Endothelial cell of umbilical vein (primary cell): ENCODE data around the gene GLRX. TPM values are rescaled to one million over a fixed set of nuclear protein-coding genes. Genes with fewer than 3 reads are reported as not detected.

Source experiments
- BruUV-seq: library from RNA; stranded (reverse); fragments of 400-500 nt; replicated peaks from 2 replicates; lab custom pipeline; 2021; lab: Mats Ljungman, UMichigan
- CTCF ChIA-PET: fragments of 300-600, 350-600 bp; sonication (Branson Sonifier 250); formaldehyde crosslinking; loops from one replicate; lab custom pipeline; 2021; ENCODE audit warnings: antibody characterized with exemption, inconsistent platforms; lab: Charles Lee
- POLR2A ChIA-PET: fragments of 300-600, 350-600 bp; sonication (Branson Sonifier 250); formaldehyde crosslinking; loops from one replicate; lab custom pipeline; 2021; ENCODE audit warnings: antibody characterized with exemption, inconsistent platforms; lab: Charles Lee
- DNase-seq: peaks from one replicate; pipeline ENCODE4 v3.0.0-alpha.2; 2011; ENCODE audit warnings: low read depth, low spot score
- FAIRE-seq: peaks from 2 replicates; lab custom pipeline; 2011; peaks lifted over from hg19 to GRCh38; lab: Jason Lieb, UNC
- H2AFZ ChIP-seq: 2 replicates; pipeline ENCODE4 v1.6.0; 2012; ENCODE audit warnings: low read depth, low read length, control low read depth, inconsistent platforms
- H3K27ac ChIP-seq: 2 replicates; pipeline ENCODE4 v1.5.1; 2011; ENCODE audit warnings: low read depth, mild to moderate bottlenecking, control low read depth, low read length, moderate library complexity; ENCODE audit not compliant: insufficient read depth
- H3K27me3 ChIP-seq, 2 experiments: 2 replicates each; pipeline versions ENCODE4 v1.6.0 to v1.6.1; 2011; ENCODE audit warnings: low read length in 2 of 2, mixed read lengths in 1 of 2; ENCODE audit not compliant: control insufficient read depth in 2 of 2, insufficient read depth in 2 of 2
- H3K36me3 ChIP-seq, 2 experiments: 2 replicates in 1 of 2; 3 replicates in 1 of 2; pipeline ENCODE4 v1.5.1; 2011; ENCODE audit warnings: low read length in 2 of 2, mild to moderate bottlenecking in 1 of 2, moderate library complexity in 1 of 2; ENCODE audit not compliant: control insufficient read depth in 2 of 2, insufficient read depth in 2 of 2; ENCODE audit errors: extremely low read depth in 1 of 2
- H3K4me1 ChIP-seq: 3 replicates; pipeline ENCODE4 v1.5.1; 2011; ENCODE audit warnings: mild to moderate bottlenecking, low read length; ENCODE audit not compliant: control insufficient read depth, insufficient read depth; ENCODE audit errors: extremely low read depth
- H3K4me2 ChIP-seq: 2 replicates; pipeline ENCODE4 v1.6.1; 2011; ENCODE audit warnings: low read length, control low read depth, mixed read lengths; ENCODE audit not compliant: insufficient read depth
- H3K4me3 ChIP-seq, 3 experiments: fragments of 200-600 bp in 1 of 3; sonication (generic), shearing (Covaris generic) in 1 of 3; replicated peaks in 1 of 3; 2 replicates each; pipeline ENCODE4 v1.5.1; 2011 to 2016; ENCODE audit warnings: control low read depth in 3 of 3, low read length in 3 of 3, mild to moderate bottlenecking in 2 of 3, inconsistent platforms in 1 of 3, low read depth in 1 of 3, moderate library complexity in 1 of 3; ENCODE audit not compliant: insufficient read depth in 1 of 3
- H3K79me2 ChIP-seq: 2 replicates; pipeline ENCODE4 v1.6.0; 2012; ENCODE audit warnings: low read length, inconsistent platforms; ENCODE audit not compliant: control insufficient read depth, insufficient read depth
- H3K9ac ChIP-seq: replicated peaks from 2 replicates; pipeline ENCODE3; 2011; ENCODE audit warnings: low read length, control low read depth; ENCODE audit not compliant: insufficient read depth; ENCODE audit errors: extremely low read depth
- H3K9me1 ChIP-seq: replicated peaks from 3 replicates; pipeline ENCODE4 v1.6.0; 2011; ENCODE audit warnings: mild to moderate bottlenecking, low read length; ENCODE audit not compliant: control insufficient read depth, insufficient read depth; ENCODE audit errors: extremely low read depth
- H3K9me3 ChIP-seq: replicated peaks from 2 replicates; pipeline ENCODE4 v1.5.1; 2012; ENCODE audit warnings: low read length, inconsistent platforms; ENCODE audit not compliant: control insufficient read depth, insufficient read depth
- H4K20me1 ChIP-seq: replicated peaks from 2 replicates; pipeline ENCODE3; 2011; ENCODE audit warnings: mild to moderate bottlenecking, low read length; ENCODE audit not compliant: control insufficient read depth, insufficient read depth; ENCODE audit errors: extremely low read depth
- FOS ChIP-seq: IDR thresholded peaks from 2 replicates; pipeline ENCODE4 v1.6.1; 2011; ENCODE audit warnings: mild to moderate bottlenecking, low read length, moderate library complexity, borderline replicate concordance; ENCODE audit not compliant: insufficient read depth
- GATA2 ChIP-seq: IDR thresholded peaks from 2 replicates; pipeline ENCODE4 v1.7.0; 2011; ENCODE audit warnings: low read depth, mild to moderate bottlenecking, moderate library complexity, mixed read lengths, low read length; ENCODE audit not compliant: insufficient read length, insufficient read depth
- JUN ChIP-seq: IDR thresholded peaks from 2 replicates; pipeline ENCODE4 v1.6.1; 2011; ENCODE audit warnings: borderline replicate concordance, low read depth; ENCODE audit not compliant: insufficient read length, insufficient read depth
- MYC ChIP-seq: IDR thresholded peaks from one replicate; pipeline ENCODE4 v1.6.1; 2011; ENCODE audit warnings: mild to moderate bottlenecking, low read depth, low read length
- POLR2A ChIP-seq: IDR thresholded peaks from 2 replicates; pipeline ENCODE4 v1.6.1; 2012; ENCODE audit warnings: low read depth, mild to moderate bottlenecking, control low read depth, low read length
- POLR2AphosphoS5 ChIP-seq: IDR thresholded peaks from 2 replicates; pipeline ENCODE4 v1.6.1; 2012; ENCODE audit warnings: low read depth, mild to moderate bottlenecking, control low read depth, low read length, moderate library complexity; ENCODE audit not compliant: insufficient read depth
- dilution Hi-C: fragments of 300-500 bp; cut with MboI; formaldehyde crosslinking; loops from one replicate; pipeline ENCODE4 v1.15.0; 2019; ENCODE audit warnings: low sequenced_read_pairs; ENCODE audit not compliant: extremely low pct_ligation_motif_present
- intact Hi-C: fragments of 100-400 bp; cut with micrococcal nuclease; formaldehyde crosslinking; loops from one replicate; pipeline ENCODE4 v1.10.0; 2022
- polyA plus RNA-seq, 4 experiments: library from polyadenylated mRNA; depleted of rRNA in 3 of 4; stranded (reverse) in 3 of 4; unstranded in 1 of 4; fragments of >200 nt; gene quantifications; 2 replicates each; pipeline versions ENCODE4 v1.2.1 to v1.2.3, GENCODE V29; 2011 to 2012; ENCODE audit warnings: missing spikeins in 1 of 4
- total RNA-seq: library from RNA; stranded (reverse); gene quantifications from 2 replicates; pipeline ENCODE4 v1.2.3, GENCODE V29; 2021
- TF ChIP-seq, protein P1 (sequence below), 2 donors: IDR thresholded peaks; 1 replicate in 1 of 2; 2 replicates in 1 of 2; pipeline ENCODE4 v1.5.1; 2011; ENCODE audit warnings: low read length in 2 of 2, mild to moderate bottlenecking in 2 of 2, moderate library complexity in 2 of 2, control low read depth in 1 of 2, inconsistent platforms in 1 of 2, low read depth in 1 of 2; ENCODE audit not compliant: insufficient read depth in 1 of 2; ENCODE audit errors: extremely low read depth in 1 of 2
- TF ChIP-seq, protein P2 (sequence below): IDR thresholded peaks from 2 replicates; pipeline ENCODE4 v1.6.1; 2011; ENCODE audit not compliant: insufficient read depth, insufficient read length

Gene GLRX
- total and polyA plus RNA-seq, 2 donors (not counting 3 experiments of a cell fraction or from before 2014, with no cell fraction given): 14.2 to 40.3 TPM

GRCh38 chr5:95861864-95862561, 39.5 kb upstream of the GLRX start:
- no peaks in the 10 kb centered on the region for H3K36me3 ChIP-seq
- peak overlapping the region; percentile 82 for H3K4me2 ChIP-seq
- no peaks in the 10 kb centered on the region for H3K27me3 ChIP-seq
- no peaks in the 10 kb centered on the region for H3K79me2 ChIP-seq
- no peak for FAIRE-seq
- H3K9me1 ChIP-seq: no peaks in the 10 kb centered on the region
- H3K4me3 ChIP-seq: peak overlapping the region in 1 of 3 experiments; percentile 16
- H4K20me1 ChIP-seq: no peaks in the 10 kb centered on the region
- BruUV-seq: TSS peak; percentile 37
- peak; percentile 64 for DNase-seq
- POLR2A ChIA-PET: no interaction called here
- dilution Hi-C loops: no loop called here
- peak overlapping the region; percentile 98 for H3K27ac ChIP-seq
- no peaks in the 10 kb centered on the region for H3K9me3 ChIP-seq
- TF ChIP-seq GATA2 (peak; percentile 72), POLR2AphosphoS5 (no peak)
- intact Hi-C loops: loop anchor here (1.0 to 5.0 kb wide), 7 partner anchors 8 to 720 kb away; partner anchors contain the start of genes ELL2 and GLRX
- peak overlapping the region; percentile 29 for H2AFZ ChIP-seq
- peaks cover 57% of the 10 kb centered on the region for H3K4me1 ChIP-seq
- H3K9ac ChIP-seq: peak overlapping the region; percentile 85
- CTCF ChIA-PET: interaction anchor here (0.9 to 6.9 kb wide), 6 partner anchors 8 to 474 kb away, joined by 3 to 73 read pairs (median 5); no protein-coding TSS in a partner anchor

GRCh38 chr5:95861221-95861863, 38.8 kb upstream of the GLRX start:
- Histone ChIP-seq H3K9me1 (no peaks in the 10 kb centered on the region), H3K9ac (peak overlapping the region; percentile 85), H2AFZ (peak overlapping the region; percentile 67), H4K20me1 (no peaks in the 10 kb centered on the region), H3K4me1 (peaks cover 58% of the 10 kb centered on the region), H3K36me3 (no peaks in the 10 kb centered on the region), H3K4me3 (peak overlapping the region in 1 of 3 experiments; percentile 16), H3K9me3 (no peaks in the 10 kb centered on the region), H3K4me2 (peak overlapping the region; percentile 82), H3K27ac (peak overlapping the region; percentile 98), H3K79me2 (no peaks in the 10 kb centered on the region), H3K27me3 (no peaks in the 10 kb centered on the region)
- no TSS peak for BruUV-seq
- DNase-seq (peak; percentile 97), FAIRE-seq (peak; percentile 84)
- intact Hi-C loops: loop anchor here (1.0 to 5.0 kb wide), 7 partner anchors 9 to 721 kb away; partner anchors contain the start of genes ELL2 and GLRX
- TF ChIP-seq POLR2AphosphoS5 (peak; percentile 32), POLR2A (peak; percentile 10), FOS (peak; percentile 75), JUN (peak; percentile 82), GATA2 (peak; percentile 97), MYC (no peak)
- TF ChIP-seq, protein P1, sequence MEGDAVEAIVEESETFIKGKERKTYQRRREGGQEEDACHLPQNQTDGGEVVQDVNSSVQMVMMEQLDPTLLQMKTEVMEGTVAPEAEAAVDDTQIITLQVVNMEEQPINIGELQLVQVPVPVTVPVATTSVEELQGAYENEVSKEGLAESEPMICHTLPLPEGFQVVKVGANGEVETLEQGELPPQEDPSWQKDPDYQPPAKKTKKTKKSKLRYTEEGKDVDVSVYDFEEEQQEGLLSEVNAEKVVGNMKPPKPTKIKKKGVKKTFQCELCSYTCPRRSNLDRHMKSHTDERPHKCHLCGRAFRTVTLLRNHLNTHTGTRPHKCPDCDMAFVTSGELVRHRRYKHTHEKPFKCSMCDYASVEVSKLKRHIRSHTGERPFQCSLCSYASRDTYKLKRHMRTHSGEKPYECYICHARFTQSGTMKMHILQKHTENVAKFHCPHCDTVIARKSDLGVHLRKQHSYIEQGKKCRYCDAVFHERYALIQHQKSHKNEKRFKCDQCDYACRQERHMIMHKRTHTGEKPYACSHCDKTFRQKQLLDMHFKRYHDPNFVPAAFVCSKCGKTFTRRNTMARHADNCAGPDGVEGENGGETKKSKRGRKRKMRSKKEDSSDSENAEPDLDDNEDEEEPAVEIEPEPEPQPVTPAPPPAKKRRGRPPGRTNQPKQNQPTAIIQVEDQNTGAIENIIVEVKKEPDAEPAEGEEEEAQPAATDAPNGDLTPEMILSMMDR (IDR thresholded peaks at IDR 0.05; ENCODE audit: extremely low read depth in 1 of 2, insufficient read depth in 1 of 2, low read depth in 1 of 2, low read length in 2 of 2): no peak
- TF ChIP-seq, protein P2, sequence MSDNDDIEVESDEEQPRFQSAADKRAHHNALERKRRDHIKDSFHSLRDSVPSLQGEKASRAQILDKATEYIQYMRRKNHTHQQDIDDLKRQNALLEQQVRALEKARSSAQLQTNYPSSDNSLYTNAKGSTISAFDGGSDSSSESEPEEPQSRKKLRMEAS: peak; percentile 21
- dilution Hi-C loops: no loop called here
- CTCF ChIA-PET: interaction anchor here (1.3 to 6.9 kb wide), 5 partner anchors 9 to 475 kb away, joined by 3 to 73 read pairs (median 5); no protein-coding TSS in a partner anchor
- POLR2A ChIA-PET: interaction anchor here (0.6 kb wide), 1 partner anchor 564 kb away, joined by 3 read pairs; no protein-coding TSS in a partner anchor
